Measurements from ENCODE around the gene CALB2. TPM values are rescaled to one million over a fixed set of nuclear protein-coding genes. Genes with fewer than 3 reads are reported as not detected.

CALB2 gene
- total and polyA plus RNA-seq, 2 of the 13 experiments (the other 11 are each of a cell fraction or from before 2014, with no cell fraction given): 0.37 to 0.40 TPM

DNA sequence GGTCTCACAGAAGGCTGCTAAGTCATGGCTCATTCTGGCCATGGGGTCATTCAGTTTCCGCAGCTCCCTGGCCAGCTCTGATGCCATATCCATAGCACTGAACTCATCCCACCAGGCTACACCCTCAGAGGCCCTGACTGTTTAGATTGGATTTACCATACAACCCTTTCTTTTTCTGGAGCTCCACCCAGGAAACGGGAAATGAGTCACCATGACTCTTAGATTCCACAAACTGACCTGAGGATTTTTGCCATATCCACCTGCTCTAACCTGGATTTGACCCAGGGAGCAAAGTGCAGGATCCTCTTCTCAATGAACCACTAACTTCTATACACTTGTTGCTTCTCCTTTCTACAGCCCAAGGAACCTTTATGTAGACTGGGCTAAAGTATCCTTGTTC, 20.3 kb upstream of the CALB2 start (continued):
- TF ChIP-seq TEAD2 (CRISPR knock-in tag; IDR thresholded peaks at IDR 0.05) (no peak), TCF12 (IDR thresholded peaks at IDR 0.05) (no peak), TCF12 (CRISPR knock-in tag; IDR thresholded peaks at IDR 0.05) (no peak), SPEN (CRISPR knock-in tag; IDR thresholded peaks at IDR 0.05; ENCODE audit: low read depth) (no peak), ZBTB38 (CRISPR knock-in tag; IDR thresholded peaks at IDR 0.05) (no peak), ZNF747 (CRISPR knock-in tag; IDR thresholded peaks at IDR 0.05; ENCODE audit: borderline replicate concordance) (no peak), ZNF343 (CRISPR knock-in tag; IDR thresholded peaks at IDR 0.05) (no peak), ZNF660 (CRISPR knock-in tag; IDR thresholded peaks at IDR 0.05; ENCODE audit: borderline replicate concordance, low read depth) (no peak), SP5 (CRISPR knock-in tag; IDR thresholded peaks at IDR 0.05; ENCODE audit: borderline replicate concordance, low read depth) (peak; percentile 25; the same call in 1 of the 2 replicates), ZBTB8A (CRISPR knock-in tag; IDR thresholded peaks at IDR 0.05; ENCODE audit: borderline replicate concordance, low read depth) (no peak), ZNF703 (CRISPR knock-in tag; IDR thresholded peaks at IDR 0.05; ENCODE audit: borderline replicate concordance) (no peak), ZSCAN29 (CRISPR knock-in tag; conservative IDR thresholded peaks at IDR 0.05) (no peak), TP53 (CRISPR knock-in tag; conservative IDR thresholded peaks at IDR 0.05) (no peak)
- TF ChIP-seq, protein P1, sequence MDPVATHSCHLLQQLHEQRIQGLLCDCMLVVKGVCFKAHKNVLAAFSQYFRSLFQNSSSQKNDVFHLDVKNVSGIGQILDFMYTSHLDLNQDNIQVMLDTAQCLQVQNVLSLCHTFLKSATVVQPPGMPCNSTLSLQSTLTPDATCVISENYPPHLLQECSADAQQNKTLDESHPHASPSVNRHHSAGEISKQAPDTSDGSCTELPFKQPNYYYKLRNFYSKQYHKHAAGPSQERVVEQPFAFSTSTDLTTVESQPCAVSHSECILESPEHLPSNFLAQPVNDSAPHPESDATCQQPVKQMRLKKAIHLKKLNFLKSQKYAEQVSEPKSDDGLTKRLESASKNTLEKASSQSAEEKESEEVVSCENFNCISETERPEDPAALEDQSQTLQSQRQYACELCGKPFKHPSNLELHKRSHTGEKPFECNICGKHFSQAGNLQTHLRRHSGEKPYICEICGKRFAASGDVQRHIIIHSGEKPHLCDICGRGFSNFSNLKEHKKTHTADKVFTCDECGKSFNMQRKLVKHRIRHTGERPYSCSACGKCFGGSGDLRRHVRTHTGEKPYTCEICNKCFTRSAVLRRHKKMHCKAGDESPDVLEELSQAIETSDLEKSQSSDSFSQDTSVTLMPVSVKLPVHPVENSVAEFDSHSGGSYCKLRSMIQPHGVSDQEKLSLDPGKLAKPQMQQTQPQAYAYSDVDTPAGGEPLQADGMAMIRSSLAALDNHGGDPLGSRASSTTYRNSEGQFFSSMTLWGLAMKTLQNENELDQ (CRISPR knock-in tag; IDR thresholded peaks at IDR 0.05; ENCODE audit: borderline replicate concordance): no peak
- TF ChIP-seq, protein P2, sequence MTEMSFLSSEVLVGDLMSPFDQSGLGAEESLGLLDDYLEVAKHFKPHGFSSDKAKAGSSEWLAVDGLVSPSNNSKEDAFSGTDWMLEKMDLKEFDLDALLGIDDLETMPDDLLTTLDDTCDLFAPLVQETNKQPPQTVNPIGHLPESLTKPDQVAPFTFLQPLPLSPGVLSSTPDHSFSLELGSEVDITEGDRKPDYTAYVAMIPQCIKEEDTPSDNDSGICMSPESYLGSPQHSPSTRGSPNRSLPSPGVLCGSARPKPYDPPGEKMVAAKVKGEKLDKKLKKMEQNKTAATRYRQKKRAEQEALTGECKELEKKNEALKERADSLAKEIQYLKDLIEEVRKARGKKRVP (CRISPR knock-in tag; IDR thresholded peaks at IDR 0.05): peak in 1 of 2 experiments; percentile 73; a peak in 2 of 4 replicates
- TF ChIP-seq, protein P3, sequence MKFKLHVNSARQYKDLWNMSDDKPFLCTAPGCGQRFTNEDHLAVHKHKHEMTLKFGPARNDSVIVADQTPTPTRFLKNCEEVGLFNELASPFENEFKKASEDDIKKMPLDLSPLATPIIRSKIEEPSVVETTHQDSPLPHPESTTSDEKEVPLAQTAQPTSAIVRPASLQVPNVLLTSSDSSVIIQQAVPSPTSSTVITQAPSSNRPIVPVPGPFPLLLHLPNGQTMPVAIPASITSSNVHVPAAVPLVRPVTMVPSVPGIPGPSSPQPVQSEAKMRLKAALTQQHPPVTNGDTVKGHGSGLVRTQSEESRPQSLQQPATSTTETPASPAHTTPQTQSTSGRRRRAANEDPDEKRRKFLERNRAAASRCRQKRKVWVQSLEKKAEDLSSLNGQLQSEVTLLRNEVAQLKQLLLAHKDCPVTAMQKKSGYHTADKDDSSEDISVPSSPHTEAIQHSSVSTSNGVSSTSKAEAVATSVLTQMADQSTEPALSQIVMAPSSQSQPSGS (CRISPR knock-in tag; IDR thresholded peaks at IDR 0.05): no peak
- TF ChIP-seq, protein P4, sequence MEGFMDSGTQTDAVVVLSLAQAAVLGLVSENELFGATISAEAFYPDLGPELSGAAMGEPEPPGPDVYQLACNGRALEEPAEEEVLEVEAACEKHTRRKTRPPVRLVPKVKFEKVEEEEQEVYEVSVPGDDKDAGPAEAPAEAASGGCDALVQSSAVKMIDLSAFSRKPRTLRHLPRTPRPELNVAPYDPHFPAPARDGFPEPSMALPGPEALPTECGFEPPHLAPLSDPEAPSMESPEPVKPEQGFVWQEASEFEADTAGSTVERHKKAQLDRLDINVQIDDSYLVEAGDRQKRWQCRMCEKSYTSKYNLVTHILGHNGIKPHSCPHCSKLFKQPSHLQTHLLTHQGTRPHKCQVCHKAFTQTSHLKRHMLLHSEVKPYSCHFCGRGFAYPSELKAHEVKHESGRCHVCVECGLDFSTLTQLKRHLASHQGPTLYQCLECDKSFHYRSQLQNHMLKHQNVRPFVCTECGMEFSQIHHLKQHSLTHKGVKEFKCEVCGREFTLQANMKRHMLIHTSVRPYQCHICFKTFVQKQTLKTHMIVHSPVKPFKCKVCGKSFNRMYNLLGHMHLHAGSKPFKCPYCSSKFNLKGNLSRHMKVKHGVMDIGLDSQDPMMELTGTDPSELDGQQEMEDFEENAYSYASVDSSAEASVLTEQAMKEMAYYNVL (CRISPR knock-in tag; IDR thresholded peaks at IDR 0.05; ENCODE audit: borderline replicate concordance): no peak
- TF ChIP-seq, protein P5, sequence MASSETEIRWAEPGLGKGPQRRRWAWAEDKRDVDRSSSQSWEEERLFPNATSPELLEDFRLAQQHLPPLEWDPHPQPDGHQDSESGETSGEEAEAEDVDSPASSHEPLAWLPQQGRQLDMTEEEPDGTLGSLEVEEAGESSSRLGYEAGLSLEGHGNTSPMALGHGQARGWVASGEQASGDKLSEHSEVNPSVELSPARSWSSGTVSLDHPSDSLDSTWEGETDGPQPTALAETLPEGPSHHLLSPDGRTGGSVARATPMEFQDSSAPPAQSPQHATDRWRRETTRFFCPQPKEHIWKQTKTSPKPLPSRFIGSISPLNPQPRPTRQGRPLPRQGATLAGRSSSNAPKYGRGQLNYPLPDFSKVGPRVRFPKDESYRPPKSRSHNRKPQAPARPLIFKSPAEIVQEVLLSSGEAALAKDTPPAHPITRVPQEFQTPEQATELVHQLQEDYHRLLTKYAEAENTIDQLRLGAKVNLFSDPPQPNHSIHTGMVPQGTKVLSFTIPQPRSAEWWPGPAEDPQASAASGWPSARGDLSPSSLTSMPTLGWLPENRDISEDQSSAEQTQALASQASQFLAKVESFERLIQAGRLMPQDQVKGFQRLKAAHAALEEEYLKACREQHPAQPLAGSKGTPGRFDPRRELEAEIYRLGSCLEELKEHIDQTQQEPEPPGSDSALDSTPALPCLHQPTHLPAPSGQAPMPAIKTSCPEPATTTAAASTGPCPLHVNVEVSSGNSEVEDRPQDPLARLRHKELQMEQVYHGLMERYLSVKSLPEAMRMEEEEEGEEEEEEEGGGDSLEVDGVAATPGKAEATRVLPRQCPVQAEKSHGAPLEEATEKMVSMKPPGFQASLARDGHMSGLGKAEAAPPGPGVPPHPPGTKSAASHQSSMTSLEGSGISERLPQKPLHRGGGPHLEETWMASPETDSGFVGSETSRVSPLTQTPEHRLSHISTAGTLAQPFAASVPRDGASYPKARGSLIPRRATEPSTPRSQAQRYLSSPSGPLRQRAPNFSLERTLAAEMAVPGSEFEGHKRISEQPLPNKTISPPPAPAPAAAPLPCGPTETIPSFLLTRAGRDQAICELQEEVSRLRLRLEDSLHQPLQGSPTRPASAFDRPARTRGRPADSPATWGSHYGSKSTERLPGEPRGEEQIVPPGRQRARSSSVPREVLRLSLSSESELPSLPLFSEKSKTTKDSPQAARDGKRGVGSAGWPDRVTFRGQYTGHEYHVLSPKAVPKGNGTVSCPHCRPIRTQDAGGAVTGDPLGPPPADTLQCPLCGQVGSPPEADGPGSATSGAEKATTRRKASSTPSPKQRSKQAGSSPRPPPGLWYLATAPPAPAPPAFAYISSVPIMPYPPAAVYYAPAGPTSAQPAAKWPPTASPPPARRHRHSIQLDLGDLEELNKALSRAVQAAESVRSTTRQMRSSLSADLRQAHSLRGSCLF (CRISPR knock-in tag; IDR thresholded peaks at IDR 0.05; ENCODE audit: borderline replicate concordance): no peak
